GM10847 (cell line): ENCODE data around the gene FTHL17.

Experiments used
- POLR2A ChIP-seq: IDR thresholded peaks from 2 replicates; pipeline ENCODE4 v1.6.1; 2011; ENCODE audit not compliant: insufficient read length; ENCODE audit errors: extremely low read depth

FTHL17 gene

GRCh38 chrX:31071725-31072124 lies at the start of gene FTHL17:
Gene FTHL17 (minus strand): TSS chrX:31072041. CDS start chrX:31071953, 88 bp downstream.
- no peak for TF ChIP-seq POLR2A

GRCh38 chrX:31117266-31117665 lies 45.4 kb upstream of the FTHL17 start:
- no peak for TF ChIP-seq POLR2A

GRCh38 chrX:31115398-31115797 lies 43.6 kb upstream of the FTHL17 start:
- no peak for TF ChIP-seq POLR2A

- no peak for TF ChIP-seq POLR2A
Observed at GRCh38 chrX:31114858-31115257, 43.0 kb upstream of the FTHL17 start.

GRCh38 chrX:31112226-31112999 lies 40.6 kb upstream of the FTHL17 start:
- no peak for TF ChIP-seq POLR2A

- no peak for TF ChIP-seq POLR2A
Observed at GRCh38 chrX:31110657-31111056, 38.8 kb upstream of the FTHL17 start.

GRCh38 chrX:31099536-31100090 lies 27.8 kb upstream of the FTHL17 start:
- no peak for TF ChIP-seq POLR2A

- TF ChIP-seq POLR2A: no peak
Observed at GRCh38 chrX:31098079-31098478, 26.2 kb upstream of the FTHL17 start.

- TF ChIP-seq POLR2A: no peak
Observed at GRCh38 chrX:31093639-31093975, 21.8 kb upstream of the FTHL17 start.

GRCh38 chrX:31092970-31093638 lies 21.3 kb upstream of the FTHL17 start:
- TF ChIP-seq POLR2A: no peak

- TF ChIP-seq POLR2A: no peak
Observed at GRCh38 chrX:31092476-31092875, 20.6 kb upstream of the FTHL17 start.

- no peak for TF ChIP-seq POLR2A
Observed at GRCh38 chrX:31091819-31092218, 20.0 kb upstream of the FTHL17 start.

GRCh38 chrX:31074522-31074921 lies 2.7 kb upstream of the FTHL17 start:
- TF ChIP-seq POLR2A: no peak

GRCh38 chrX:31071262-31071661 lies 579 bp downstream of the FTHL17 start:
- no peak for TF ChIP-seq POLR2A

- TF ChIP-seq POLR2A: no peak
Observed at GRCh38 chrX:31070057-31070468, 1.8 kb downstream of the FTHL17 start.

- no peak for TF ChIP-seq POLR2A
Observed at GRCh38 chrX:31063114-31063513, 8.7 kb downstream of the FTHL17 start.

GRCh38 chrX:31061091-31061490 lies 10.8 kb downstream of the FTHL17 start:
- no peak for TF ChIP-seq POLR2A

GRCh38 chrX:31060016-31060415 lies 11.8 kb downstream of the FTHL17 start:
- TF ChIP-seq POLR2A: no peak
